ENCODE data around the gene CNN2. TPM values are rescaled to one million over a fixed set of nuclear protein-coding genes. Genes with fewer than 3 reads are reported as not detected.

The CNN2 gene
- total and polyA plus RNA-seq, 9 of the 15 experiments (the other 6 are each of a cell fraction or from before 2014, with no cell fraction given): 12.1 to 174 (median 52.7) TPM

- TF ChIP-seq MLLT1 (IDR thresholded peaks at IDR 0.05) (peak in 1 of 2 experiments; percentile 65; a peak in 1 of 4 replicates), ARID3A (IDR thresholded peaks at IDR 0.05; ENCODE audit: borderline replicate concordance, low read depth, low read length) (no peak), ZNF586 (CRISPR knock-in tag; conservative IDR thresholded peaks at IDR 0.05) (no peak), SNRNP70 (optimal IDR thresholded peaks at IDR 0.05; ENCODE audit: low read depth, low read length) (no peak), ZBTB40 (IDR thresholded peaks at IDR 0.05) (peak; percentile 58; the same call in 1 of the 2 replicates), ZBTB40 (CRISPR knock-in tag; IDR thresholded peaks at IDR 0.05) (no peak), TCF3 (CRISPR knock-in tag; IDR thresholded peaks at IDR 0.05) (no peak; the same call in 1 of the 2 replicates), MYNN (IDR thresholded peaks at IDR 0.05) (peak; percentile 71), MYNN (CRISPR knock-in tag; IDR thresholded peaks at IDR 0.05) (no peak), ZNF197 (CRISPR knock-in tag; IDR thresholded peaks at IDR 0.05; ENCODE audit: low read depth) (no peak), KAT8 (IDR thresholded peaks at IDR 0.05; ENCODE audit: low read depth) (no peak), SMC3 (conservative IDR thresholded peaks at IDR 0.05; ENCODE audit: insufficient read depth, low read depth, low read length) (no peak), CBFA2T2 (conservative IDR thresholded peaks at IDR 0.05) (no peak; the same call in 1 of the 2 replicates)
Measured at GRCh38 chr19:1041835-1042685, 15.7 kb downstream of the CNN2 start (continued).
